Fibroblast of mammary gland (primary cell): ENCODE measurements around the gene LCE1B.

Experiments
- DNase-seq: peaks from one replicate; pipeline ENCODE4 v3.0.0-alpha.2; 2010; ENCODE audit warnings: low read depth
- H3K4me3 ChIP-seq: 2 replicates; pipeline ENCODE4 v1.5.1; 2011; ENCODE audit warnings: low read depth, mild to moderate bottlenecking, low read length, moderate library complexity; ENCODE audit not compliant: control insufficient read depth
- CTCF ChIP-seq: conservative IDR thresholded peaks from 2 replicates; pipeline ENCODE4 v1.5.1; 2011; ENCODE audit warnings: low read depth, low read length, inconsistent platforms; ENCODE audit not compliant: control insufficient read depth, insufficient read depth

Gene LCE1B

GRCh38 chr1:152811671-152812070 lies at the start of gene LCE1B:
LCE1B (plus strand) TSS chr1:152811971; CDS start chr1:152812447, 476 bp downstream.
- H3K4me3 ChIP-seq, result no peak within 1 kb of the TSS
- no peak for DNase-seq
- no peak for TF ChIP-seq CTCF

- DNase-seq, result peak; percentile 88
- peak; percentile 8 for TF ChIP-seq CTCF
- no peak overlapping the region for H3K4me3 ChIP-seq
Observed at GRCh38 chr1:152768847-152769533, 42.8 kb upstream of the LCE1B start.

GRCh38 chr1:152770411-152770810 lies 41.4 kb upstream of the LCE1B start:
- peak; percentile 38 for DNase-seq
- TF ChIP-seq CTCF, result no peak
- H3K4me3 ChIP-seq, result no peak overlapping the region

GRCh38 chr1:152774875-152775274 lies 36.9 kb upstream of the LCE1B start, which contains the start of gene LCE1F:
LCE1F (plus strand) TSS chr1:152775140; CDS start chr1:152776372, 1,232 bp downstream.
- no peak for DNase-seq
- H3K4me3 ChIP-seq, result no peak within 1 kb of the TSS
- no peak for TF ChIP-seq CTCF

- DNase-seq, result no peak
- TF ChIP-seq CTCF, result no peak
- H3K4me3 ChIP-seq, result no peak overlapping the region
Observed at GRCh38 chr1:152776361-152776760, 35.4 kb upstream of the LCE1B start.

- H3K4me3 ChIP-seq, result no peak overlapping the region
- DNase-seq, result peak; percentile 32
- TF ChIP-seq CTCF, result peak; percentile 40
Observed at GRCh38 chr1:152777510-152778137, 34.1 kb upstream of the LCE1B start.
